NB4 (cell line): ENCODE results near the gene NFKBIE.

Experiments
- DNase-seq: peaks from one replicate; pipeline ENCODE4 v3.0.0; 2010; ENCODE audit warnings: low read depth
- H3K4me3 ChIP-seq: one replicate; pipeline ENCODE4 v1.5.1; 2011; ENCODE audit warnings: mild to moderate bottlenecking, low read depth, low read length, moderate library complexity
- CTCF ChIP-seq: IDR thresholded peaks from one replicate; pipeline ENCODE4 v1.5.1; 2012; ENCODE audit warnings: low read depth, low read length
- MAX ChIP-seq: IDR thresholded peaks from 2 replicates; pipeline ENCODE4 v1.6.1; 2011; ENCODE audit warnings: low read depth, low read length
- MYC ChIP-seq: IDR thresholded peaks from 2 replicates; pipeline ENCODE4 v1.6.1; 2011; ENCODE audit warnings: low read depth, low read length
- POLR2A ChIP-seq: IDR thresholded peaks from 2 replicates; pipeline ENCODE4 v1.6.1; 2011; ENCODE audit warnings: mild to moderate bottlenecking; ENCODE audit not compliant: insufficient read length; ENCODE audit errors: extremely low read depth

Gene NFKBIE

GRCh38 chr6:44275749-44276648 is 10.6 kb upstream of the NFKBIE start:
- DNase-seq = no peak
- no peak overlapping the region for H3K4me3 ChIP-seq
- TF ChIP-seq MAX = no peak
- TF ChIP-seq CTCF = no peak
- TF ChIP-seq POLR2A = no peak
- TF ChIP-seq MYC = no peak

- DNase-seq = no peak
- TF ChIP-seq POLR2A (no peak), MAX (no peak), MYC (no peak), CTCF (no peak)
- no peak overlapping the region for H3K4me3 ChIP-seq
Observed at GRCh38 chr6:44275271-44275748, 10.0 kb upstream of the NFKBIE start.

- no peak for DNase-seq
- no peak overlapping the region for H3K4me3 ChIP-seq
- TF ChIP-seq CTCF (no peak), MAX (no peak), MYC (no peak), POLR2A (no peak)
Observed at GRCh38 chr6:44273617-44274016, 8.3 kb upstream of the NFKBIE start.

- TF ChIP-seq CTCF = no peak
- no peak for TF ChIP-seq MAX
- TF ChIP-seq POLR2A = no peak
- TF ChIP-seq MYC = no peak
- H3K4me3 ChIP-seq = no peak overlapping the region
- DNase-seq = no peak
Observed at GRCh38 chr6:44272999-44273566, 7.7 kb upstream of the NFKBIE start.

- TF ChIP-seq CTCF (no peak), MAX (no peak), POLR2A (no peak), MYC (no peak)
- DNase-seq = no peak
- no peak overlapping the region for H3K4me3 ChIP-seq
Observed at GRCh38 chr6:44272529-44272928, 7.2 kb upstream of the NFKBIE start.
